OCI-LY7 (cell line): ENCODE results near the gene KCTD13.

Experiments
- CTCF ChIP-seq: fragments of 200-600 bp; sonication (generic); conservative IDR thresholded peaks from 2 replicates; pipeline ENCODE4 v1.5.1; 2014; ENCODE audit warnings: mild to moderate bottlenecking, antibody characterized with exemption, low read length, moderate library complexity, mixed read lengths
- EZH2phosphoT487 ChIP-seq: fragments of 200-600 bp; sonication (generic); IDR thresholded peaks from 2 replicates; pipeline ENCODE4 v1.6.1; 2018; ENCODE audit warnings: low read depth, borderline replicate concordance, mild to moderate bottlenecking, mixed run types, antibody characterized with exemption, low read length, moderate library complexity, mixed read lengths

- TF ChIP-seq CTCF (no peak), EZH2phosphoT487 (no peak)
These were observed 26.4 kb downstream of the KCTD13 start, which contains the start of gene SEZ6L2 for GRCh38 chr16:29899516-29900101.
